ENCODE measurements around the gene ISG20.
A peak's percentile ranks its signal among the peaks of the same experiment; 100 is the strongest.

The ISG20 gene

DNA sequence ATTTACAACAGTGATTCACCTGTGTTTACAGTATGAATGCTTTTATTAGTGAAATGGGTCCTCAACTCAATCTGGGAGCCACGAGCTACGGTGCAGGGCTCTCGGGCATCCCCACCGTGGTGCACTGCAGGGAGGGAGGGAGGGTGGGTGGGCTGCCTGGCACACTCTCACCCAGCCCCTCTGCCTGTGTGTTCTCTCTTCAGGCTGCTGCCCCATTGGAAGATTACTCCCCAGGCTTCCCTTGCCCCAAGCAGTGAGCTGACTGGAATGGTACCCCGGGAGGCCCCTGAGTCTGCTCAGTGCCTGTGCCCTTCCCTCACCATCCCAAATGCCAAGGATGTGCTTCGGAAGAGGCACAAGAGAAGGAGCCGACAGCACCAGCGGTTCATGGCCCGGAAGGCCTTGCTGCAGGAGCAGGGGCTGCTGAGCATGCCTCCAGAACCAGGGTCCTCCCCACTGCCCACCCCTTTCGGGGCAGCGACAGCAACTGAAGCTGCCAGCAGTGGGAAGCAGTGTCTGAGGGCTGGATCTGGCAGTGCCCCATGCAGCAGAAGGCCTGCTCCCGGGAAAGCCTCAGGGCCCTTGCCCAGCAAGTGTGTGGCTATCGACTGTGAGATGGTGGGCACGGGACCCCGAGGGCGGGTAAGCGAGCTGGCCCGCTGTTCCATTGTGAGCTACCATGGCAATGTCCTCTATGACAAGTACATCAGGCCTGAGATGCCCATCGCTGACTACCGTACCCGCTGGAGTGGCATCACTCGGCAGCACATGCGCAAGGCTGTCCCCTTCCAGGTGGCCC is 12.7 kb upstream of the ISG20 start:
- Histone ChIP-seq H3F3A (ENCODE audit: low read depth) (no peaks in the 10 kb centered on the region), H3K27me3 (ENCODE audit: insufficient read depth, low read length, poor library complexity, severe bottlenecking) (peaks cover 7% of the 10 kb centered on the region), H3K36me3 (ENCODE audit: insufficient read depth, low read length) (peaks cover 46% of the 10 kb centered on the region; the same call in 1 of the 2 replicates), H3K4me3 (ENCODE audit: low read length, poor library complexity, severe bottlenecking) (peak overlapping the region; percentile 14), H2AFZ (ENCODE audit: low read length) (no peak overlapping the region), H3K4me1 (ENCODE audit: insufficient read depth, low read length, poor library complexity, severe bottlenecking) (peaks cover 47% of the 10 kb centered on the region), H3K9ac (ENCODE audit: low read depth, low read length, poor library complexity, severe bottlenecking) (no peak overlapping the region), H3K4me2 (ENCODE audit: low read depth, low read length, poor library complexity, severe bottlenecking) (peak overlapping the region; percentile 93), H4K20me1 (ENCODE audit: insufficient read depth, low read length, poor library complexity, severe bottlenecking) (peaks cover 53% of the 10 kb centered on the region), H3K79me2 (ENCODE audit: insufficient read depth, low read length) (peaks cover 78% of the 10 kb centered on the region), H3K9me2 (replicated peaks; ENCODE audit: low read depth, low read length) (no peaks in the 10 kb centered on the region), H3K9me3 (ENCODE audit: insufficient read depth, low read depth, low read length) (no peaks in the 10 kb centered on the region)
- no peak for TF ChIP-seq EZH2phosphoT487 (IDR thresholded peaks at IDR 0.05; ENCODE audit: borderline replicate concordance)

DNA sequence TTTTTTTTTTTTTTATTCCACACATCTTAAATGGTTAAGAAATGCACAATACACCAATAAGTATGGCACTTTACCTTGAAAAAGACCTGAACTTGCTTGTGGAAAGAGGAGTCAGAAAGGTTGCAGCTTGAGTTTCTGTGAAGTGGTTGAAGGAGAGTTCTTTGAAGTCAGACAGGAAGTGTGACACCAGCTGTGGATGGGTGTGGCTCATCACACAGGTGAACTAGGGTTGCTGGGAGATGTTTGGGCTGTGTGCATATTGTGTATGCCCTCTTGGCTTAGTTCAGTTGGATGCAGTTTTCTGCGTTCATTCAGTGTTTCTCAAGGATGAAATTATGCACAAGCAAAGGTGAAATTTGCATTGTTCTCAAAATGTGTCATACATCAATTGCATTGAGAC is 11.4 kb upstream of the ISG20 start:
- Histone ChIP-seq H3K9me3 (ENCODE audit: insufficient read depth, low read depth, low read length) (no peaks in the 10 kb centered on the region), H2AFZ (ENCODE audit: low read length) (no peak overlapping the region), H3K9me2 (replicated peaks; ENCODE audit: low read depth, low read length) (no peaks in the 10 kb centered on the region), H4K20me1 (ENCODE audit: insufficient read depth, low read length, poor library complexity, severe bottlenecking) (peaks cover 52% of the 10 kb centered on the region), H3K9ac (ENCODE audit: low read depth, low read length, poor library complexity, severe bottlenecking) (no peak overlapping the region), H3K79me2 (ENCODE audit: insufficient read depth, low read length) (peaks cover 65% of the 10 kb centered on the region), H3K4me3 (ENCODE audit: low read length, poor library complexity, severe bottlenecking) (peak overlapping the region; percentile 14), H3K27me3 (ENCODE audit: insufficient read depth, low read length, poor library complexity, severe bottlenecking) (no peaks in the 10 kb centered on the region), H3K36me3 (ENCODE audit: insufficient read depth, low read length) (peaks cover 55% of the 10 kb centered on the region; the same call in 1 of the 2 replicates), H3K4me1 (ENCODE audit: insufficient read depth, low read length, poor library complexity, severe bottlenecking) (peaks cover 42% of the 10 kb centered on the region), H3F3A (ENCODE audit: low read depth) (no peaks in the 10 kb centered on the region), H3K4me2 (ENCODE audit: low read depth, low read length, poor library complexity, severe bottlenecking) (peak overlapping the region; percentile 54)
- TF ChIP-seq, protein P1, sequence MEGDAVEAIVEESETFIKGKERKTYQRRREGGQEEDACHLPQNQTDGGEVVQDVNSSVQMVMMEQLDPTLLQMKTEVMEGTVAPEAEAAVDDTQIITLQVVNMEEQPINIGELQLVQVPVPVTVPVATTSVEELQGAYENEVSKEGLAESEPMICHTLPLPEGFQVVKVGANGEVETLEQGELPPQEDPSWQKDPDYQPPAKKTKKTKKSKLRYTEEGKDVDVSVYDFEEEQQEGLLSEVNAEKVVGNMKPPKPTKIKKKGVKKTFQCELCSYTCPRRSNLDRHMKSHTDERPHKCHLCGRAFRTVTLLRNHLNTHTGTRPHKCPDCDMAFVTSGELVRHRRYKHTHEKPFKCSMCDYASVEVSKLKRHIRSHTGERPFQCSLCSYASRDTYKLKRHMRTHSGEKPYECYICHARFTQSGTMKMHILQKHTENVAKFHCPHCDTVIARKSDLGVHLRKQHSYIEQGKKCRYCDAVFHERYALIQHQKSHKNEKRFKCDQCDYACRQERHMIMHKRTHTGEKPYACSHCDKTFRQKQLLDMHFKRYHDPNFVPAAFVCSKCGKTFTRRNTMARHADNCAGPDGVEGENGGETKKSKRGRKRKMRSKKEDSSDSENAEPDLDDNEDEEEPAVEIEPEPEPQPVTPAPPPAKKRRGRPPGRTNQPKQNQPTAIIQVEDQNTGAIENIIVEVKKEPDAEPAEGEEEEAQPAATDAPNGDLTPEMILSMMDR (conservative IDR thresholded peaks at IDR 0.05; ENCODE audit: low read length), result no peak
- no peak for TF ChIP-seq EZH2phosphoT487 (IDR thresholded peaks at IDR 0.05; ENCODE audit: borderline replicate concordance)

DNA sequence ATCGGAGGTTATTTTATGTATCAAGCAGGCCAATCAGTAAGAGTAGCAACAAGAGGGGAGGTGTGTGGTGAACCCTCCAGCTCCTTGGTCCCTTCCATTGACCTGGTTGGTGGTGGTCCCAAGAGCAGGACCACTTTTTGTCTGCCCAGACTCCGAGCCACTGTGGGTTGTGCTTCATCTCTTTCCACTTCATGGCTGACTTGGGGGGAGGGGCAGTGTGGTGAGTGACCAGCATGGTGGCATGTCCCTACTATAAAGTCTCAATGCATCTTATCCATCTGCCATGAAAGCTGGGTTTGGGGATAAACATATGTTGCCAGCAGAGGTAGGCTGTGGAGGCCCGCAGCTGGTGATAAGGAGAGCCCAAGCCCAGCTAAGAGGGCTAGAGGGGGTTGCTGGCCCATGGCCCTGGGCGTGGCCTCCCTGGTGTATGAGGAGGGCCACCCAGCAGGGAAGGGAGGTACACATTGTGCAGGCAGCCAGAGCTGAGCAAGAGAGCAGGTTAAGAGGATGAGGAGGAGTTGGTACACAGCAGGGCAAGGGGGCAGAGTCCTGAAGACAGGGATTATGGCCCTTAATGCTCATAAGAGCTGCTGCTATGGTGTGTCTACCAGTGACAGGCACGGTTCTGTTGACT is 10.7 kb upstream of the ISG20 start:
- Histone ChIP-seq H3K27me3 (ENCODE audit: insufficient read depth, low read length, poor library complexity, severe bottlenecking) (no peaks in the 10 kb centered on the region), H3K4me3 (ENCODE audit: low read length, poor library complexity, severe bottlenecking) (peak overlapping the region; percentile 14), H3K36me3 (ENCODE audit: insufficient read depth, low read length) (peaks cover 55% of the 10 kb centered on the region; the same call in 1 of the 2 replicates), H2AFZ (ENCODE audit: low read length) (no peak overlapping the region), H3K79me2 (ENCODE audit: insufficient read depth, low read length) (peaks cover 59% of the 10 kb centered on the region), H3F3A (ENCODE audit: low read depth) (no peaks in the 10 kb centered on the region), H3K4me2 (ENCODE audit: low read depth, low read length, poor library complexity, severe bottlenecking) (peak overlapping the region; percentile 54), H4K20me1 (ENCODE audit: insufficient read depth, low read length, poor library complexity, severe bottlenecking) (peaks cover 46% of the 10 kb centered on the region), H3K9ac (ENCODE audit: low read depth, low read length, poor library complexity, severe bottlenecking) (no peak overlapping the region), H3K4me1 (ENCODE audit: insufficient read depth, low read length, poor library complexity, severe bottlenecking) (peaks cover 36% of the 10 kb centered on the region), H3K9me2 (replicated peaks; ENCODE audit: low read depth, low read length) (no peaks in the 10 kb centered on the region), H3K9me3 (ENCODE audit: insufficient read depth, low read depth, low read length) (no peaks in the 10 kb centered on the region)
- TF ChIP-seq, protein P1 (conservative IDR thresholded peaks at IDR 0.05; ENCODE audit: low read length), result no peak
- no peak for TF ChIP-seq EZH2phosphoT487 (IDR thresholded peaks at IDR 0.05; ENCODE audit: borderline replicate concordance)

All from Loucy (cell line).